CD14-positive monocyte (primary cell): Measurements from ENCODE around the gene RFC2. TPM values are rescaled to one million over a fixed set of nuclear protein-coding genes. Genes with fewer than 3 reads are reported as not detected.
A peak's percentile ranks its signal among the peaks of the same experiment; 100 is the strongest.

Source experiments
- DNase-seq, 3 donors: peaks; one replicate each; pipeline ENCODE4 v3.0.0-alpha.2; 2011 to 2022
- H2AFZ ChIP-seq: 2 replicates; pipeline ENCODE4 v1.6.0; 2012; ENCODE audit warnings: mild to moderate bottlenecking, low read depth, low read length, inconsistent platforms; ENCODE audit not compliant: insufficient read depth, poor library complexity, severe bottlenecking
- H3K27ac ChIP-seq, 2 donors: 1 replicate in 1 of 2; 2 replicates in 1 of 2; pipeline ENCODE4 v1.5.1; 2012 to 2013; ENCODE audit warnings: low read length in 2 of 2, control low read depth in 1 of 2, inconsistent platforms in 1 of 2, low read depth in 1 of 2, mild to moderate bottlenecking in 1 of 2
- H3K27me3 ChIP-seq, 2 donors: one replicate each; pipeline versions ENCODE4 v1.6.0 to v1.6.1; 2011 to 2013; ENCODE audit warnings: low read length in 2 of 2; ENCODE audit not compliant: control insufficient read depth in 2 of 2, insufficient read depth in 2 of 2
- H3K36me3 ChIP-seq, 2 donors: replicated peaks in 1 of 2; 1 replicate in 1 of 2; 2 replicates in 1 of 2; pipeline versions ENCODE4 v1.5.1 to v1.6.1; 2012 to 2013; ENCODE audit warnings: low read length in 2 of 2, control low read depth in 1 of 2, inconsistent platforms in 1 of 2, mild to moderate bottlenecking in 1 of 2; ENCODE audit not compliant: insufficient read depth in 2 of 2, control insufficient read depth in 1 of 2
- H3K4me1 ChIP-seq, 2 donors: 1 replicate in 1 of 2; 2 replicates in 1 of 2; pipeline versions ENCODE4 v1.5.1 to v1.6.1; 2012 to 2013; ENCODE audit warnings: low read length in 2 of 2, control low read depth in 1 of 2, inconsistent platforms in 1 of 2, mild to moderate bottlenecking in 1 of 2, moderate library complexity in 1 of 2; ENCODE audit not compliant: insufficient read depth in 2 of 2, control insufficient read depth in 1 of 2
- H3K4me2 ChIP-seq: replicated peaks from 2 replicates; pipeline ENCODE3; 2012; ENCODE audit warnings: low read length, moderate library complexity, mild to moderate bottlenecking; ENCODE audit not compliant: poor library complexity, severe bottlenecking; ENCODE audit errors: extremely low read depth
- H3K4me3 ChIP-seq, 3 experiments: fragments of 200-600 bp in 1 of 3; sonication (generic) in 1 of 3; replicated peaks in 1 of 3; 1 replicate in 2 of 3; 2 replicates in 1 of 3; pipeline ENCODE4 v1.5.1; 2011 to 2013; ENCODE audit warnings: low read length in 3 of 3, mild to moderate bottlenecking in 3 of 3, control low read depth in 2 of 3, low read depth in 2 of 3, inconsistent platforms in 1 of 3, moderate library complexity in 1 of 3
- H3K79me2 ChIP-seq: 2 replicates; pipeline ENCODE4 v1.6.0; 2012; ENCODE audit warnings: mild to moderate bottlenecking, control low read depth, inconsistent platforms, low read length, moderate library complexity; ENCODE audit not compliant: insufficient read depth
- H3K9ac ChIP-seq: 2 replicates; pipeline ENCODE4 v1.6.0; 2017; ENCODE audit warnings: low read length, mild to moderate bottlenecking; ENCODE audit not compliant: insufficient read depth, poor library complexity, severe bottlenecking
- H3K9me3 ChIP-seq, 2 donors: replicated peaks in 1 of 2; 1 replicate in 1 of 2; 2 replicates in 1 of 2; pipeline versions ENCODE4 v1.5.1 to v1.6.1; 2012 to 2013; ENCODE audit warnings: low read length in 2 of 2, control low read depth in 1 of 2; ENCODE audit not compliant: control insufficient read depth in 1 of 2, insufficient read depth in 1 of 2
- H4K20me1 ChIP-seq: 2 replicates; pipeline ENCODE4 v1.6.0; 2012; ENCODE audit warnings: mild to moderate bottlenecking, low read length, control low read depth, moderate library complexity; ENCODE audit not compliant: insufficient read depth
- H3K27ac Mint-ChIP-seq, 7 donors: one replicate each; pipeline ENCODE4 v1.8.0; 2020; ENCODE audit warnings: mild to moderate bottlenecking in 7 of 7, mixed read lengths in 7 of 7, moderate library complexity in 6 of 7, inconsistent platforms in 2 of 7
- H3K27me3 Mint-ChIP-seq, 3 donors: one replicate each; pipeline ENCODE4 v1.8.0; 2021 to 2022; ENCODE audit warnings: low read depth in 3 of 3, mild to moderate bottlenecking in 3 of 3, mixed read lengths in 3 of 3, moderate library complexity in 3 of 3, inconsistent platforms in 1 of 3
- H3K36me3 Mint-ChIP-seq, 2 donors: one replicate each; pipeline ENCODE4 v1.8.0; 2020; ENCODE audit warnings: mixed read lengths in 2 of 2, inconsistent platforms in 1 of 2, mild to moderate bottlenecking in 1 of 2
- H3K4me1 Mint-ChIP-seq: one replicate; pipeline ENCODE4 v1.8.0; 2020; ENCODE audit warnings: mild to moderate bottlenecking, mixed read lengths
- H3K4me3 Mint-ChIP-seq, 2 donors: one replicate each; pipeline ENCODE4 v1.8.0; 2020; ENCODE audit warnings: mild to moderate bottlenecking in 2 of 2, mixed read lengths in 2 of 2, moderate library complexity in 1 of 2
- H3K9me3 Mint-ChIP-seq, 7 donors: one replicate each; pipeline ENCODE4 v1.8.0; 2020 to 2022; ENCODE audit warnings: mixed read lengths in 7 of 7, mild to moderate bottlenecking in 6 of 7, moderate library complexity in 6 of 7, inconsistent platforms in 2 of 7
- CTCF ChIP-seq: fragments of 200-600 bp; IDR thresholded peaks from one replicate; pipeline ENCODE4 v1.8.0; 2022; ENCODE audit warnings: antibody characterized with exemption, mild to moderate bottlenecking
- WGBS: methylation state at CpG from one replicate; pipeline ENCODE4 v1.1.5; 2013; ENCODE audit warnings: missing lambda C conversion rate; ENCODE audit not compliant: insufficient coverage; 5-methylcytosine and 5-hydroxymethylcytosine counted together
- intact Hi-C, 2 donors: fragments of 100-400 bp; cut with micrococcal nuclease; formaldehyde crosslinking; loops; one replicate each; pipeline versions ENCODE4 v1.15.0 to v1.15.1; 2023
- polyA plus RNA-seq, 3 donors: library from polyadenylated mRNA; depleted of rRNA in 1 of 3; unstranded in 2 of 3; stranded (reverse) in 1 of 3; fragments of 300-500 nt in 2 of 3; fragments of >200 nt in 1 of 3; fragmentation: Illumina TruSeq in 2 of 3; gene quantifications; 1 replicate in 2 of 3; 2 replicates in 1 of 3; pipeline ENCODE4 v1.2.3, GENCODE V29; 2012 to 2021

The RFC2 gene
- polyA plus RNA-seq, 3 donors = 12.8 to 42.1 (median 33.5) TPM

DNA sequence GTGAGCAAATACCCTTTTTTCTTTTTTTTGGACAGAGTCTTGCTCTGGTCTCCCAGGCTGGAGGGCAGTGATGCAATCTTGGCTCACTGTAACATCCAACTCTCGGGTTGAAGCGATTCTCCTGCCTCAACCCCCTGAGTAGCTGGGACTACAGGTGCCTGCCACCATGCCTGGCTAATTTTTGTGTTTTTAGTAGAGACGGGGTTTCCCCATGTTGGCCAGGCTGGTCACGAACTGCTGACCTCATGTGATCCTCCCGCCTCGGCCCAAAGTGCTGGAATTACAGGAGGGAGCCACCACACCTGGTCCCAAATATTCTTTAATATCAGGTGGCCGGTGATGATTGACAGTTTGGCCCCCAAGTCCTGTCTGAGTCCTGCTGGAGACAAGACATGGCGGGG, 37.8 kb downstream of the RFC2 start:
- H3K36me3 ChIP-seq = peaks cover 42 to 52% of the 10 kb centered on the region in 2 donors
- H3K4me3 ChIP-seq = peak overlapping the region in 1 of 3 experiments; percentile 41
- no peaks in the 10 kb centered on the region for H3K9me3 Mint-ChIP-seq
- H3K9ac ChIP-seq = no peak overlapping the region
- no peaks in the 10 kb centered on the region for H3K27me3 Mint-ChIP-seq
- H3K79me2 ChIP-seq = peaks cover 90% of the 10 kb centered on the region
- 39% methylated on average over 6 of the region's 8 CpGs for WGBS
- H3K4me2 ChIP-seq = peak overlapping the region; percentile 38
- intact Hi-C loops = loop anchor here in 1 of 2 donors (2.0 kb wide), 1 partner anchor 14 kb away; no protein-coding TSS in a partner anchor
- peaks cover 65% of the 10 kb centered on the region for H4K20me1 ChIP-seq
- H3K27ac ChIP-seq = peak overlapping the region; percentile 85 to 94
- H3K27me3 ChIP-seq = no peaks in the 10 kb centered on the region
- peaks cover 78 to 87% of the 10 kb centered on the region in 2 donors for H3K4me1 ChIP-seq
- peaks cover 33 to 71% of the 10 kb centered on the region in 2 donors for H3K36me3 Mint-ChIP-seq
- no peak overlapping the region for H3K4me3 Mint-ChIP-seq
- no peaks in the 10 kb centered on the region for H3K9me3 ChIP-seq
- H2AFZ ChIP-seq = no peak overlapping the region
- DNase-seq = peak in 2 of 3 donors; percentile 22 to 36
- H3K4me1 Mint-ChIP-seq = peaks cover 78% of the 10 kb centered on the region
- H3K27ac Mint-ChIP-seq = peak overlapping the region; percentile 87 to 96 (median 94)
- no peak for TF ChIP-seq CTCF

- Mint-ChIP-seq H3K36me3 (peaks cover 33 to 68% of the 10 kb centered on the region in 2 donors), H3K4me3 (peak overlapping the region in 1 of 2 donors; percentile 30), H3K27ac (peak overlapping the region; percentile 87 to 96 (median 94)), H3K27me3 (no peaks in the 10 kb centered on the region), H3K9me3 (no peaks in the 10 kb centered on the region), H3K4me1 (peaks cover 78% of the 10 kb centered on the region)
- TF ChIP-seq CTCF = no peak
- Histone ChIP-seq H3K4me2 (peak overlapping the region; percentile 38), H3K79me2 (peaks cover 92% of the 10 kb centered on the region), H3K27me3 (no peaks in the 10 kb centered on the region), H3K9me3 (no peaks in the 10 kb centered on the region), H4K20me1 (peaks cover 63% of the 10 kb centered on the region), H3K4me1 (peaks cover 78 to 86% of the 10 kb centered on the region in 2 donors), H3K4me3 (peak overlapping the region in 1 of 3 experiments; percentile 41), H3K27ac (peak overlapping the region; percentile 85 to 94), H2AFZ (no peak overlapping the region), H3K36me3 (peaks cover 40 to 48% of the 10 kb centered on the region in 2 donors), H3K9ac (no peak overlapping the region)
- WGBS = 73% methylated on average over 10 of the region's 15 CpGs
- intact Hi-C loops = loop anchor here in 1 of 2 donors (2.0 kb wide), 1 partner anchor 15 kb away; no protein-coding TSS in a partner anchor
- no peak for DNase-seq
Measured at GRCh38 chr7:74215921-74216320, 38.3 kb downstream of the RFC2 start.
